ENCODE measurements around the gene PHF24. TPM values are rescaled to one million over a fixed set of nuclear protein-coding genes. Genes with fewer than 3 reads are reported as not detected.

The PHF24 gene
- polyA plus RNA-seq, 1 of the 3 experiments (the other 2 are of a cell fraction): not detected

- 52% methylated on average over 1 of the region's 1 CpG for WGBS (ENCODE audit: low lambda C conversion rate)
- POLR2A ChIA-PET: no interaction called here
Measured at GRCh38 chr9:35027860-35028259, 69.8 kb downstream of the PHF24 start.

DNA sequence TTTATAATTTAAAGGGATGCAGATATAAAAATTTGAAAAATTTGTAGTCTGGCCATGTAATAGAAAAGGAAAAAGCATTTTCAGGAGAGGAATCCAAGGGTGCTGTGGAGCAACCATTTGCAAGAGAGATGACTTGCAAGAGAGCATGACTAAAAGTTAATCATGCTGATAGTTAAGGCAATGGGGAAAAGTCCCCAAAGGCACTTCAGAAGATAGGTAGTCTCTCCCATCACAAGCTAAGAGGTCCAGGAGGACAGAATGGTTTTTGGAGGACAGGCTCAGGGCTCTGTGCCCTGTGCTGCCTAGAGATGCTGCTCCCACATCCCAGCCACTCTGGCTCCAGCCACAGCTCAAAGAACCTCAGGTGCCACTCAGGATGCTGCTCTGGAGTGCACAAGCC is 70.3 kb downstream of the PHF24 start:
- H2AFZ ChIP-seq (ENCODE audit: low read depth): no peak overlapping the region
- CTCF ChIA-PET: interaction anchor here (1.2 to 2.3 kb wide), 3 partner anchors 23 to 129 kb away, joined by 4 to 11 read pairs (median 10); no protein-coding TSS in a partner anchor
- no peak for DNase-seq
- H3K9me3 ChIP-seq: no peaks in the 10 kb centered on the region
- peaks cover 0 to 6% of the 10 kb centered on the region in 2 experiments; a peak in 1 of 4 replicates for H3K4me1 ChIP-seq (ENCODE audit: control insufficient read depth in 1 of 2, insufficient read depth in 2 of 2, low read depth in 1 of 2, low read length in 1 of 2)
- peaks cover 0 to 17% of the 10 kb centered on the region in 2 experiments for H3K36me3 ChIP-seq (replicated peaks in 1 of 2; ENCODE audit: control insufficient read depth in 1 of 2, insufficient read depth in 2 of 2, low read length in 1 of 2)
- TF ChIP-seq, protein P1, sequence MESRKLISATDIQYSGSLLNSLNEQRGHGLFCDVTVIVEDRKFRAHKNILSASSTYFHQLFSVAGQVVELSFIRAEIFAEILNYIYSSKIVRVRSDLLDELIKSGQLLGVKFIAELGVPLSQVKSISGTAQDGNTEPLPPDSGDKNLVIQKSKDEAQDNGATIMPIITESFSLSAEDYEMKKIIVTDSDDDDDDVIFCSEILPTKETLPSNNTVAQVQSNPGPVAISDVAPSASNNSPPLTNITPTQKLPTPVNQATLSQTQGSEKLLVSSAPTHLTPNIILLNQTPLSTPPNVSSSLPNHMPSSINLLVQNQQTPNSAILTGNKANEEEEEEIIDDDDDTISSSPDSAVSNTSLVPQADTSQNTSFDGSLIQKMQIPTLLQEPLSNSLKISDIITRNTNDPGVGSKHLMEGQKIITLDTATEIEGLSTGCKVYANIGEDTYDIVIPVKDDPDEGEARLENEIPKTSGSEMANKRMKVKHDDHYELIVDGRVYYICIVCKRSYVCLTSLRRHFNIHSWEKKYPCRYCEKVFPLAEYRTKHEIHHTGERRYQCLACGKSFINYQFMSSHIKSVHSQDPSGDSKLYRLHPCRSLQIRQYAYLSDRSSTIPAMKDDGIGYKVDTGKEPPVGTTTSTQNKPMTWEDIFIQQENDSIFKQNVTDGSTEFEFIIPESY (IDR thresholded peaks at IDR 0.05; ENCODE audit: borderline replicate concordance, low read depth): no peak
- no peak overlapping the region for H3K9ac ChIP-seq
- no peaks in the 10 kb centered on the region for H3K27me3 ChIP-seq (ENCODE audit: insufficient read depth)
- H3K79me2 ChIP-seq (ENCODE audit: insufficient read depth): no peaks in the 10 kb centered on the region
- H3K27ac ChIP-seq (ENCODE audit: low read depth in 2 of 2, low read length in 1 of 2): no peak overlapping the region
- POLR2A ChIA-PET: no interaction called here
- H3K9me2 ChIP-seq: no peaks in the 10 kb centered on the region
- no peaks in the 10 kb centered on the region for H4K20me1 ChIP-seq (ENCODE audit: insufficient read depth)
- H3F3A ChIP-seq (replicated peaks; ENCODE audit: insufficient read depth): no peaks in the 10 kb centered on the region
- H3K4me2 ChIP-seq: no peak overlapping the region
- H3K4me3 ChIP-seq (ENCODE audit: low read depth in 2 of 2, low read length in 1 of 2): no peak overlapping the region

More at GRCh38 chr9:35027860-35028259, 69.8 kb downstream of the PHF24 start:
- H3K9ac ChIP-seq: no peak overlapping the region
- no peak overlapping the region for H2AFZ ChIP-seq (ENCODE audit: low read depth)
- H3K9me3 ChIP-seq: no peaks in the 10 kb centered on the region
- H3K9me2 ChIP-seq: no peaks in the 10 kb centered on the region
- no peaks in the 10 kb centered on the region for H3F3A ChIP-seq (replicated peaks; ENCODE audit: insufficient read depth)
- no peaks in the 10 kb centered on the region for H3K27me3 ChIP-seq (ENCODE audit: insufficient read depth)
- CTCF ChIA-PET: interaction anchor here (0.6 to 2.3 kb wide), 4 partner anchors 24 to 128 kb away, joined by 3 to 11 read pairs (median 7); no protein-coding TSS in a partner anchor
- H3K27ac ChIP-seq (ENCODE audit: low read depth in 2 of 2, low read length in 1 of 2): no peak overlapping the region
- peaks cover 0 to 17% of the 10 kb centered on the region in 2 experiments for H3K36me3 ChIP-seq (replicated peaks in 1 of 2; ENCODE audit: control insufficient read depth in 1 of 2, insufficient read depth in 2 of 2, low read length in 1 of 2)
- H3K4me1 ChIP-seq (ENCODE audit: control insufficient read depth in 1 of 2, insufficient read depth in 2 of 2, low read depth in 1 of 2, low read length in 1 of 2): peaks cover 0 to 6% of the 10 kb centered on the region in 2 experiments; a peak in 1 of 4 replicates
- TF ChIP-seq RCOR1 (IDR thresholded peaks at IDR 0.05; ENCODE audit: low read length) (no peak), TEAD4 (IDR thresholded peaks at IDR 0.05; ENCODE audit: borderline replicate concordance, insufficient read depth) (no peak), MXI1 (IDR thresholded peaks at IDR 0.05; ENCODE audit: low read depth, low read length) (no peak), TCF12 (IDR thresholded peaks at IDR 0.05) (no peak), FOSL2 (IDR thresholded peaks at IDR 0.05; ENCODE audit: borderline replicate concordance, low read depth) (no peak), TAF1 (IDR thresholded peaks at IDR 0.05; ENCODE audit: borderline replicate concordance, low read depth, low read length) (no peak)
- TF ChIP-seq, protein P1 (IDR thresholded peaks at IDR 0.05; ENCODE audit: borderline replicate concordance, low read depth): no peak
- no peak overlapping the region for H3K4me2 ChIP-seq
- no peaks in the 10 kb centered on the region for H3K79me2 ChIP-seq (ENCODE audit: insufficient read depth)
- no peak overlapping the region for H3K4me3 ChIP-seq (ENCODE audit: low read depth in 2 of 2, low read length in 1 of 2)
- no peaks in the 10 kb centered on the region for H4K20me1 ChIP-seq (ENCODE audit: insufficient read depth)
- no peak for DNase-seq

Measured in SK-N-SH (cell line).